GM13977 (cell line): Measurements from ENCODE around the gene TMEM248.
"Not testable (repeated sequence)": the region's sequence is repeated elsewhere in the genome, so short reads cannot be mapped to it uniquely, and the experiment has no call there.

Experiments used
- DNase-seq: peaks from one replicate; pipeline ENCODE4 v3.0.0; 2012; ENCODE audit warnings: low spot score
- in situ Hi-C: fragments of 300-500 bp; cut with MboI; formaldehyde crosslinking; loops from one replicate; pipeline ENCODE4 v1.12.0; 2022; ENCODE audit warnings: low sequenced_read_pairs, low pct_unique_long_range_greater_than_20kb, mixed read lengths, inconsistent platforms; ENCODE audit not compliant: unreplicated experiment
- TF ChIP-seq, protein P1 (sequence below): IDR thresholded peaks from 2 replicates; pipeline ENCODE4 v1.5.1; 2012; ENCODE audit warnings: mild to moderate bottlenecking, control low read depth; ENCODE audit not compliant: insufficient read depth; ENCODE audit errors: extremely low read depth, missing control alignments

Gene TMEM248

DNA sequence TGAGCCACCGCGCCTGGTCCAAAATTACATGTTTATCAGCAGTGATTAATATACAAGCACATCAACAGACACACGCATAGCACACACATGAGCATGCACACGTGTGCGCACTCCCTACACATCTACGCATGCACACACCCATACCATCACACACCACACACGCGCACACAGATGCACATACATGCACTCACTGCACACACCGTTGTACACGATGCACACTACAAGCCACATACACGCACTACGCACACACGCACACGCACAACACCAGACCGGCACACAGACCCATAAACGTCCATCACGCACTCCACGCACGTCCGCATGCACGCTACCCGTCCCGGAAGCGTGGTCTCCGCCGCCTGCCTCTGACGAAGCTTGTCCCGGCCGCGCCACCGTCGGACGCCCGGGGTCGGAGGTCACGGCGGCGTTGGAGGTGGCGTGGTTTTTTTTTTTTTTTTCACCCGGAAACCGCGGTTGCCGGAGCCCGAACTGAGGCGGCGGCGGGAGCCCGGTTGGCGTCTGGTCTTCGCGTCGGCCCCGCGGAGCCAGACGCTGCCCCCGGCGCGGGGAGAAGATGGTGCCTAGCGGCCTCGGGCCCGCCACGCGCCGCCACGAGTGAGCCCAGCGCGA lies at the start of gene TMEM248:
TMEM248 (plus strand) TSS at position 457 of the 627 bp plus-strand sequence. CDS start 20,641 bp downstream, outside the sequence.
- DNase-seq, result peak; percentile 90
- TF ChIP-seq, protein P1, sequence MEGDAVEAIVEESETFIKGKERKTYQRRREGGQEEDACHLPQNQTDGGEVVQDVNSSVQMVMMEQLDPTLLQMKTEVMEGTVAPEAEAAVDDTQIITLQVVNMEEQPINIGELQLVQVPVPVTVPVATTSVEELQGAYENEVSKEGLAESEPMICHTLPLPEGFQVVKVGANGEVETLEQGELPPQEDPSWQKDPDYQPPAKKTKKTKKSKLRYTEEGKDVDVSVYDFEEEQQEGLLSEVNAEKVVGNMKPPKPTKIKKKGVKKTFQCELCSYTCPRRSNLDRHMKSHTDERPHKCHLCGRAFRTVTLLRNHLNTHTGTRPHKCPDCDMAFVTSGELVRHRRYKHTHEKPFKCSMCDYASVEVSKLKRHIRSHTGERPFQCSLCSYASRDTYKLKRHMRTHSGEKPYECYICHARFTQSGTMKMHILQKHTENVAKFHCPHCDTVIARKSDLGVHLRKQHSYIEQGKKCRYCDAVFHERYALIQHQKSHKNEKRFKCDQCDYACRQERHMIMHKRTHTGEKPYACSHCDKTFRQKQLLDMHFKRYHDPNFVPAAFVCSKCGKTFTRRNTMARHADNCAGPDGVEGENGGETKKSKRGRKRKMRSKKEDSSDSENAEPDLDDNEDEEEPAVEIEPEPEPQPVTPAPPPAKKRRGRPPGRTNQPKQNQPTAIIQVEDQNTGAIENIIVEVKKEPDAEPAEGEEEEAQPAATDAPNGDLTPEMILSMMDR, result no peak
- in situ Hi-C loops, result no loop called here

GRCh38 chr7:66873476-66873875 lies 47.5 kb upstream of the TMEM248 start:
- in situ Hi-C loops, result no loop called here
- TF ChIP-seq, protein P1, result no peak
- DNase-seq, result no peak

DNA sequence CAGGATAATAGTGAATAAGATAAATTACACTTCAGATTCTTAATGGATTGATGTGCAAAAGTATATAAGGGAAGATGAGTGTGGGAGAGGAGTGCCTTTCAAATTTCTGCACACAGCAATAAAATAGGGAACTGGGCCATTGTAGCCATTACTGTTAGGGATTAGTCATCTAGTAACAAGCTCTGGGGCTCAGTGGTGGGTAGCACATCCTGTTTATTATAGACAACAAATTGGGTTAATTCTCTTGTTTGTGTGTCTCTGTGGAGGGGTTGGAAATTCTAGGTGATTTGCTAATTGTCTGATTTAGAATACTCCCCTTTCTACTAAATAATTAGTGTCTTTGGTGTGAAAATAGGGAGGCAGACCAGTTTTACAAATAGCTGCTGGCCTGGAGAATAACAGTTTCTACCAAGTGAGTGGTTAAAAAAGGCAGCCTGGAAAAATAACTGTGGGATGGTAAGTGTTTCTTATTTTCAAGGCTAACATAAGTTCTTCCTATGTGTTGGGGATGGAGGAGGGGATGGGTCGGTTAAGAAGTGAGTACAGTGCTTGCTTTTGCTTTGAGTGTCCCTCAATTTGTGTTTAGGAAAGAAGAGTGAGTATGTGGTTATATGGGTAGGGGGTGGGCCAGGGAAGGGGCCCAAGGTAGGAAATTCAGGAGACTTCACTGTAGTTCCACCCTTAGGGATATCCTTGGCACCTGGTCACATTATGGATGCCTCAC lies 43.3 kb upstream of the TMEM248 start:
- in situ Hi-C loops, result no loop called here
- DNase-seq, result peak; percentile 42

GRCh38 chr7:66878301-66878685 lies 42.7 kb upstream of the TMEM248 start:
- in situ Hi-C loops, DNase-seq: not testable (repeated sequence)

More for the DNA sequence above, 43.3 kb upstream of the TMEM248 start:
- TF ChIP-seq, protein P1, result no peak

DNA sequence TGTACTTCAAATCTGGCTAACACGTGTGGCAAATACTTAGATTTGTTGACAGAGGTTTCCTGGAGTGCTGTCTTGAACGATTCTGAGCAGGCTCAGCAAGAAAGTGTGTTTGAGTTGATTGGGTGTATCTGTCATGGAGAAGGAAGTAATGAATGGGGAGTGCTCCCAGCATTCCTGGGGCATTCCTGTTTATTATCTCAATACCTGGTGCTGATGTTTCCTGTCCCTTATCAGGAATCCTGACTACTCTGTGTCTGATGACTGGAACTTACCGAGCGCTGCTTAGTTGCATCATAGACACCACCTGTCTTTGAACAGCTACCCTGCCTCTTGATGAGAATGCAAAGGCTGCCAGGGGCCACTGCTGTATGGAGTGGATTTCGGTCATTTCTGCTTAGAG lies 41.0 kb upstream of the TMEM248 start:
- DNase-seq, result no peak
- TF ChIP-seq, protein P1, result no peak
- in situ Hi-C loops, result no loop called here

GRCh38 chr7:66880577-66880976 lies 40.4 kb upstream of the TMEM248 start:
- in situ Hi-C loops, DNase-seq: not testable (repeated sequence)

DNA sequence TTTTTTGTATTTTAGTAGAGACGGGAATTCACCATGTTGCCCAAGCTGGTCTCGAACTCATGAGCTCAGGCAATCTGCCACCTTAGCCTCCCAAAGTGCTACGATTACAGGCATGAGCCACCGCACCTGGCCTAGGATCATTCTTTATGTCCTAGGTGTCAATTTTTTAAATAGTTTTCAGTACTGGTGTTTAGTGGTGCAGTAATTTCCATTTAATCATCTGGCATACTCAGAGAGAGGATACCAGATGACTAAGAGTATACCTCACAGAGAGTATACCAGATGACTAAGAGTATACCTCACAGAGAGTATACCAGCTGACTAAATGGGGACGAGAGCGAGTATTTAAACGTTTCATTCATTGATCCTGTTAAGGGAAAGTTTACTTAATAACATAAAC lies 37.3 kb upstream of the TMEM248 start:
- TF ChIP-seq, protein P1, result no peak
- in situ Hi-C loops, result no loop called here
- no peak for DNase-seq

DNA sequence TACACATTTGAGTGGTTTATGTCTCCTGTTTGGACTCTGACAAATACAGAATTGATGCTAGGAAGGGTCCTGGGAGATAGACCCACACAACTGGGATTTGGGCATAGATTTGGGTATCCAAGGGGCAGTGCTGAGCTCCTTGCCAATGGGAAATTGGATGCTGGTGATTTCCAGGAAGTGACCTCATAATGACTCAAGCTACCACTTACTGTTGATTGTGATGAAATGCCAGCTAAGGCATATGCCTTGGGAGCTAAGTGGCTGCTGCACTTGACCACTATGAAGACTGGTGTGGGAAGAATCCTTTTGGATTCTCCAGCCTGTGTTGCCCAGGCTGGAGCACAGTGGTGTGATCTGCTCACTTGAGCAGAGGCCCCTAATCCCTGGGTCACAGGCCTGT lies 36.5 kb upstream of the TMEM248 start:
- in situ Hi-C loops, DNase-seq: not testable (repeated sequence)
